Type B pancreatic cell (in vitro differentiated cells): ENCODE data around the gene TBCK. TPM values are rescaled to one million over a fixed set of nuclear protein-coding genes. Genes with fewer than 3 reads are reported as not detected.
A peak's percentile ranks its signal among the peaks of the same experiment; 100 is the strongest.

ENCODE experiments used
- DNase-seq: peaks from one replicate; pipeline ENCODE4 v3.0.0; 2021; ENCODE audit warnings: mixed read lengths; ENCODE audit not compliant: unreplicated experiment; ENCODE audit errors: extremely low spot score
- H3K27ac Mint-ChIP-seq: 2 replicates; pipeline ENCODE4 v1.8.0; 2021; ENCODE audit warnings: mild to moderate bottlenecking, mixed read lengths
- H3K27me3 Mint-ChIP-seq: 2 replicates; pipeline ENCODE4 v1.8.0; 2021; ENCODE audit warnings: mixed read lengths
- H3K36me3 Mint-ChIP-seq: 2 replicates; pipeline ENCODE4 v1.8.0; 2021; ENCODE audit warnings: mixed read lengths
- H3K4me1 Mint-ChIP-seq: one replicate; pipeline ENCODE4 v1.8.0; 2021; ENCODE audit warnings: mixed read lengths; ENCODE audit not compliant: unreplicated experiment
- H3K4me3 Mint-ChIP-seq: 2 replicates; pipeline ENCODE4 v1.8.0; 2021; ENCODE audit warnings: mild to moderate bottlenecking, mixed read lengths
- H3K9me3 Mint-ChIP-seq: 2 replicates; pipeline ENCODE4 v1.8.0; 2021; ENCODE audit warnings: mixed read lengths
- CTCF ChIP-seq: fragments of 200-600 bp; sonication (generic); conservative IDR thresholded peaks from 2 replicates; pipeline ENCODE4 v1.5.0; 2021; ENCODE audit warnings: antibody characterized with exemption, mild to moderate bottlenecking
- total RNA-seq: library from RNA; stranded (reverse); gene quantifications from 2 replicates; pipeline ENCODE4 v1.2.1, GENCODE V29; 2021; ENCODE audit warnings: low replicate concordance

TBCK gene
- total RNA-seq, 1 donor from 2014 or later: 59.8 TPM

GRCh38 chr4:106305435-106306055 is 10.5 kb downstream of the TBCK start:
- Mint-ChIP-seq H3K36me3 (peaks cover 31% of the 10 kb centered on the region), H3K27ac (no peak overlapping the region), H3K27me3 (no peaks in the 10 kb centered on the region), H3K9me3 (no peaks in the 10 kb centered on the region), H3K4me1 (peaks cover 10% of the 10 kb centered on the region), H3K4me3 (no peak overlapping the region)
- TF ChIP-seq CTCF: no peak
- DNase-seq: no peak

- Mint-ChIP-seq H3K36me3 (peaks cover 38% of the 10 kb centered on the region), H3K9me3 (no peaks in the 10 kb centered on the region), H3K27ac (no peak overlapping the region), H3K4me1 (peaks cover 10% of the 10 kb centered on the region), H3K27me3 (no peaks in the 10 kb centered on the region), H3K4me3 (no peak overlapping the region)
- no peak for TF ChIP-seq CTCF
- DNase-seq: no peak
These were observed 11.4 kb downstream of the TBCK start for GRCh38 chr4:106304632-106305031.

GRCh38 chr4:106303548-106304281 is 12.3 kb downstream of the TBCK start:
- no peak for TF ChIP-seq CTCF
- no peaks in the 10 kb centered on the region for H3K9me3 Mint-ChIP-seq
- H3K27me3 Mint-ChIP-seq: no peaks in the 10 kb centered on the region
- H3K36me3 Mint-ChIP-seq: peaks cover 40% of the 10 kb centered on the region
- H3K27ac Mint-ChIP-seq: peak overlapping the region; percentile 12
- H3K4me3 Mint-ChIP-seq: no peak overlapping the region
- DNase-seq: no peak
- peaks cover 10% of the 10 kb centered on the region for H3K4me1 Mint-ChIP-seq

GRCh38 chr4:106302062-106302438 is 14.0 kb downstream of the TBCK start:
- H3K4me3 Mint-ChIP-seq: no peak overlapping the region
- peaks cover 10% of the 10 kb centered on the region for H3K4me1 Mint-ChIP-seq
- no peak overlapping the region for H3K27ac Mint-ChIP-seq
- TF ChIP-seq CTCF: no peak
- no peak for DNase-seq
- peaks cover 37% of the 10 kb centered on the region for H3K36me3 Mint-ChIP-seq
- no peaks in the 10 kb centered on the region for H3K27me3 Mint-ChIP-seq
- H3K9me3 Mint-ChIP-seq: no peaks in the 10 kb centered on the region

GRCh38 chr4:106301393-106302061 is 14.5 kb downstream of the TBCK start:
- DNase-seq: no peak
- no peaks in the 10 kb centered on the region for H3K9me3 Mint-ChIP-seq

More at GRCh38 chr4:106301393-106302061, 14.5 kb downstream of the TBCK start:
- TF ChIP-seq CTCF: no peak
- Mint-ChIP-seq H3K4me3 (no peak overlapping the region), H3K27ac (no peak overlapping the region), H3K4me1 (peaks cover 10% of the 10 kb centered on the region), H3K27me3 (no peaks in the 10 kb centered on the region), H3K36me3 (peaks cover 32% of the 10 kb centered on the region)
